Mesodermal cell (in vitro differentiated cells): ENCODE results near the gene FAM20B.

Experiments
- H3K27ac ChIP-seq: 2 replicates; pipeline ENCODE4 v1.7.0; 2013; ENCODE audit warnings: mild to moderate bottlenecking, low read depth, low read length, moderate library complexity; ENCODE audit not compliant: severe bottlenecking
- H3K36me3 ChIP-seq: 2 replicates; pipeline ENCODE4 v1.7.1; 2013; ENCODE audit warnings: mild to moderate bottlenecking, low read length, moderate library complexity; ENCODE audit not compliant: control insufficient read depth, insufficient read depth
- H3K4me1 ChIP-seq: one replicate; pipeline ENCODE4 v1.7.1; 2013; ENCODE audit warnings: mild to moderate bottlenecking, low read length; ENCODE audit not compliant: insufficient read depth, control insufficient read depth, poor library complexity, severe bottlenecking
- H3K4me3 ChIP-seq: 2 replicates; pipeline ENCODE4 v1.7.0; 2013; ENCODE audit warnings: low read length, control low read depth, mild to moderate bottlenecking; ENCODE audit not compliant: insufficient read depth, poor library complexity, severe bottlenecking; ENCODE audit errors: extremely low read depth
- H3K9me3 ChIP-seq: 2 replicates; pipeline ENCODE4 v1.7.1; 2013; ENCODE audit warnings: mild to moderate bottlenecking, low read length, moderate library complexity; ENCODE audit not compliant: control insufficient read depth
- WGBS, 2 experiments: methylation state at CpG; one replicate each; pipeline ENCODE4 v1.1.5; 2013; ENCODE audit warnings: missing lambda C conversion rate in 2 of 2; ENCODE audit not compliant: insufficient coverage in 2 of 2; 5-methylcytosine and 5-hydroxymethylcytosine counted together

The FAM20B gene

GRCh38 chr1:179092896-179093461 lies 67.3 kb downstream of the FAM20B start:
- H3K36me3 ChIP-seq, result peaks cover 86% of the 10 kb centered on the region

DNA sequence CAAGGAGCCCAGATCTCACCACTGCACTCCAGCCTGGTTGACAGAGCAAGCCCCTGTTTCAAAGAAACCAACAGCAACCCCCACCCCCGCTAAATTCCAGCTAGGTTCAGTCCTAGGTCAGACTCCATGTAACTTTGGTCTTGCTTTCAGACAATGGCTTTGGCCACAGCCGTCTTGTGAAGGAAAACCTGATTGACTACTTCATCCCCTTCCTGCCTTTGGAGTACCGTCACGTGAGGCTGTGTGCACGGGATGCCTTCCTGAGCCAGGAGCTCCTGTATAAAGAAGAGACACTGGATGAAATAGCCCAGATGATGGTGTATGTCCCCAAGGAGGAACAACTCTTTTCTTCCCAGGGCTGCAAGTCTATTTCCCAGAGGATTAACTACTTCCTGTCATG lies 69.1 kb downstream of the FAM20B start:
- Histone ChIP-seq H3K4me1 (no peaks in the 10 kb centered on the region), H3K9me3 (no peaks in the 10 kb centered on the region), H3K27ac (no peak overlapping the region), H3K36me3 (peaks cover 94% of the 10 kb centered on the region), H3K4me3 (no peak overlapping the region)
- 92 to 100% methylated on average over 2 of the region's 5 CpGs for WGBS, 2 experiments

More at GRCh38 chr1:179092896-179093461, 67.3 kb downstream of the FAM20B start:
- H3K9me3 ChIP-seq, result no peaks in the 10 kb centered on the region
- no peak overlapping the region for H3K27ac ChIP-seq
- no peaks in the 10 kb centered on the region for H3K4me1 ChIP-seq
- no peak overlapping the region for H3K4me3 ChIP-seq
- WGBS, 2 experiments, result 87 to 90% methylated on average over 7 of the region's 9 CpGs

DNA sequence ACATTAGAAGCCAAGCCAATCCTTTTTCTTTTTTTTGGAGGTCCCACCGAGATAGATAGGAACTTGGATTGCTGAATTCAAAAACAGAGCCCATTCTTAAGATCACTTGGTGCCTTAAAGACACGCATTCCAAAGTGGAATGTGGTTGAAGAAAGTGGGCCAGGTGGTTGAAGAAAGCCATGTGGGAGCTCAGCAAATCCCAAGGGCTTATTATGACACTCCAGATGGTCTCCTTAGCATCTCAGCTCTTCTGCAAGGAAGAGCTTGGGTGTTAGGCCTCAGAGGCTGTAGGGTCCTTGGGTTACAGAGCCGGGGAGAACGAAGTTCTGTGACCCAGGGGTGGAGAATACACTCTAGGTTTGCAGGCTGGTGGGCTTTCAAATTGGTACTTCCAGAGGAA lies 69.7 kb downstream of the FAM20B start:
- no peak overlapping the region for H3K4me3 ChIP-seq
- WGBS, 2 experiments, result 90 to 100% methylated on average over 2 to 4 of the region's 4 CpGs
- H3K4me1 ChIP-seq, result no peaks in the 10 kb centered on the region
- H3K9me3 ChIP-seq, result no peaks in the 10 kb centered on the region
- no peak overlapping the region for H3K27ac ChIP-seq
- peaks cover 95% of the 10 kb centered on the region for H3K36me3 ChIP-seq

DNA sequence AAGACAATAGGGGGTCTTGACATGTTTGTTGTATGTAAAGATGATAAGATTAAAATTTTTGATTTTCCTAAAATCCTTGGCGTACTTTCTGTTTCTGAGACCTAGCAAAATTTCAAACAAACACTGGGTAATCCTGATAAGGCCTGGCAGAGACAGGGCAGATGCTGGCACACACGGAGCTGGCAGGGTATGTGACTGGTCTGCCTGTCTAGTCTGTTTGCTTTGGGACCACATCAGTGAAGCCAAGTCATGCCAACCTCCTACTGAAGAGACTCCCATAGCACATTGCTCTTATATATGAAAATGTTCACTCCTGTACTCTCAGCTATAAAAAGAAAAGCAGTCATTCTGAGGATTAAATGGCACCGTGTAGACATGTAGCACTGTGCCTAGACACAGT lies 70.2 kb downstream of the FAM20B start:
- WGBS, 2 experiments, result 90% methylated on average over 2 to 3 of the region's 3 CpGs
- Histone ChIP-seq H3K27ac (no peak overlapping the region), H3K4me1 (no peaks in the 10 kb centered on the region), H3K9me3 (no peaks in the 10 kb centered on the region), H3K36me3 (peaks cover 96% of the 10 kb centered on the region), H3K4me3 (no peak overlapping the region)

- no peak overlapping the region for H3K27ac ChIP-seq
- no peak overlapping the region for H3K4me3 ChIP-seq
- H3K36me3 ChIP-seq, result peaks cover 91% of the 10 kb centered on the region
- no peaks in the 10 kb centered on the region for H3K9me3 ChIP-seq
- 100% methylated on average over 2 of the region's 4 CpGs for WGBS, 2 experiments
- no peaks in the 10 kb centered on the region for H3K4me1 ChIP-seq
Measured at GRCh38 chr1:179099891-179100290, 74.2 kb downstream of the FAM20B start.

- no peak overlapping the region for H3K27ac ChIP-seq
- 80% methylated on average over 1 of the region's 4 CpGs; no CpG with 5 or more reads in 1 of the 2 experiments for WGBS, 2 experiments
- peaks cover 87% of the 10 kb centered on the region for H3K36me3 ChIP-seq
- no peaks in the 10 kb centered on the region for H3K4me1 ChIP-seq
- no peak overlapping the region for H3K4me3 ChIP-seq
- no peaks in the 10 kb centered on the region for H3K9me3 ChIP-seq
Measured at GRCh38 chr1:179101566-179101965, 75.9 kb downstream of the FAM20B start.

GRCh38 chr1:179103999-179104398 lies 78.3 kb downstream of the FAM20B start:
- 100% methylated on average over 1 of the region's 1 CpG; no CpG with 5 or more reads in 1 of the 2 experiments for WGBS, 2 experiments
- peaks cover 86% of the 10 kb centered on the region for H3K36me3 ChIP-seq
- no peaks in the 10 kb centered on the region for H3K9me3 ChIP-seq
- no peaks in the 10 kb centered on the region for H3K4me1 ChIP-seq
- H3K4me3 ChIP-seq, result no peak overlapping the region
- no peak overlapping the region for H3K27ac ChIP-seq

DNA sequence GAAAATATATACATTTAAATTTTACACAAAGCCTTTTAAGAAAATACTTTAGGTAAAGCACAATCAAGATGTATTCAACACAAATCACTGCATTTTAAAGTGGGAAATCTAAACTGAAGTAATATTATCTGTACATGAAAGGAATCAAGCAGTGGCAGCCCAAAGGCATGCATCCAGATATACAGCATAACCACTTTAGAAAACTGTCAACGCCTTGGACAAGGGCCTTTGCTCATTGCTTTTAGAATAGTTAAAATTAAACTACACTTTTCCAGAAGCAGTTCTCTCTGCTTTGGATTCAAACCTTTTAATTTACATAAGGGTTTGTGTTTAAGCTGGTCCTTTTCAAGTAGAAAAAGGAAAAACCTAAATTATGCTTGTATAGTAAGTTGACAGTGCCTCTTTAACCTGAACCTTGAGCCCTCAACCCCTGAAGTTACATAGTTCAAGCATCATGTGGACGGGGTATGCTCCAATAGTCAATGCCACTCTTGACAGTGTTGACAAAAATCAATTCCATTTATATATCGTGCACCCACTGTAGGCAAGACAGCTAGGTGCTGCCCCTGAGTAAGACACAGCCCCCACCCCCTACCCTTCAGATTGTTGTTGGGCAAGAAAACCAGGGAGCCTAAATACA lies 79.0 kb downstream of the FAM20B start:
- no peak overlapping the region for H3K4me3 ChIP-seq
- 89 to 95% methylated on average over 2 of the region's 3 CpGs for WGBS, 2 experiments
- peaks cover 86% of the 10 kb centered on the region for H3K36me3 ChIP-seq

DNA sequence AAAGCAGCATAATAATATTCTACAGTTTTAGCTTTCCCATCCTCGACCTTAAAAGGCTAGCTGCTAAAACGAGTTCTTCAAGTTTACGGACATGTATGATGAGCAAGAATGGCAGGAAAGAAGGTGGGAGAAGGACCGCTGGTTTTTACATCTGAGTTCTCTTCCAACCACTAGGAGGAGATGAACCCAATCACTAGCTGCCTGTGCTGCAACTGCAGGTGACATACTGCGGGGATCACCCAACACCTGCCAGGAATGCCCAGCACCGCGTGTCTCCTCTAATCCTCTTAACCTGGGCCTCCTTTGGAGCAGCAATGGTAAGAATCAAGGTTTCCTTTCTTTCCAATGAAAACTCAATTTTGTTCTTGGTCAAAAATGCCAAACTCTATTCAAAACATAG lies 79.7 kb downstream of the FAM20B start:
- Histone ChIP-seq H3K4me1 (no peaks in the 10 kb centered on the region), H3K9me3 (no peaks in the 10 kb centered on the region), H3K27ac (no peak overlapping the region), H3K36me3 (peaks cover 87% of the 10 kb centered on the region), H3K4me3 (no peak overlapping the region)
- WGBS, 2 experiments, result 50 to 76% methylated on average over 1 to 4 of the region's 7 CpGs

More for the DNA sequence above, 79.0 kb downstream of the FAM20B start:
- Histone ChIP-seq H3K27ac (no peak overlapping the region), H3K9me3 (no peaks in the 10 kb centered on the region), H3K4me1 (no peaks in the 10 kb centered on the region)

GRCh38 chr1:179107706-179108629 lies 82.3 kb downstream of the FAM20B start:
- no peak overlapping the region for H3K27ac ChIP-seq
- H3K4me1 ChIP-seq, result no peaks in the 10 kb centered on the region
- 91 to 95% methylated on average over 9 to 12 of the region's 15 CpGs for WGBS, 2 experiments
- H3K36me3 ChIP-seq, result peaks cover 92% of the 10 kb centered on the region
- no peak overlapping the region for H3K4me3 ChIP-seq
- H3K9me3 ChIP-seq, result no peaks in the 10 kb centered on the region
